LHCN-M2 (cell line): ENCODE measurements around the gene OSBPL3. TPM values are rescaled to one million over a fixed set of nuclear protein-coding genes. Genes with fewer than 3 reads are reported as not detected.
A peak's percentile ranks its signal among the peaks of the same experiment; 100 is the strongest.

Experiments
- DNase-seq: peaks from one replicate; pipeline ENCODE4 v3.0.0-alpha.2; 2012; ENCODE audit warnings: low read depth
- total RNA-seq: library from RNA; depleted of rRNA; stranded (reverse); fragments of >200 nt; gene quantifications from 2 replicates; pipeline ENCODE4 v1.2.3, GENCODE V29; 2014

OSBPL3 gene
- total RNA-seq, 1 experiment from 2014 or later, result 48.7 TPM

DNA sequence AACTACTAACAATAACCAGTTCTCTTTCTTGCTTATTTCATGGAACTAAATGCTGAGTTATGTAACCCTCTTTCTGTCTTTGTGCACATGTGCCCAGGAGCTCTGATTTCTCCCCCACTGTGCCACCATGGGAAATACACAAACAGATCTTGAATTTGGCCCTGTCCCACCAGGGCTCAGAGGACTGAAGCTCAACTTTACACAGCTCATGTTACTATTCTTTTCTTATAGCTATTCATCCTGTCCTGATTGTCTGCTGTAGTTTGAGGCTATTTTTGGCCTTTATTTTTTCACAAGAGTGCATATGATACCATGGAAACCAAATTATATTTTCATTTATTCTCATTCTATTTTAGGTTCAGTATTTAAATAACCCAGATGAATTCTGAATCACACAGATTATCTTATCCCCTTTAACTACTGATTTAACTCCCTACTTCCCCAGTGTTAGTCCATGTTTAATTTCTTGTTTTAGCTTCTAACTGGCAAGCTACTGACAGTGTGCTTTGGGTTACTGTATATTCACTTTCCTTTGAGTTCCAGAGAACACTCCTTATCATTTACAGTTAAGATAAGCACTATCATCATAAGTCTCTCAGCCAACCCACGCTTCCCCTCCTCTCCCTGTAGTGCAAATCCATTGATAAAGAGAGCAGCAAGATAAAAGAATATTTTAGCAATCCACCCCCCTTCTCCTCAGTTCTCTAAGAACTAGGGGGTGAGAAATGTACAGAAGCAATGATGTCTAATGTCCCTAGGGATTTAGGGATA lies 150.9 kb downstream of the OSBPL3 start:
- peak; percentile 57 for DNase-seq

DNA sequence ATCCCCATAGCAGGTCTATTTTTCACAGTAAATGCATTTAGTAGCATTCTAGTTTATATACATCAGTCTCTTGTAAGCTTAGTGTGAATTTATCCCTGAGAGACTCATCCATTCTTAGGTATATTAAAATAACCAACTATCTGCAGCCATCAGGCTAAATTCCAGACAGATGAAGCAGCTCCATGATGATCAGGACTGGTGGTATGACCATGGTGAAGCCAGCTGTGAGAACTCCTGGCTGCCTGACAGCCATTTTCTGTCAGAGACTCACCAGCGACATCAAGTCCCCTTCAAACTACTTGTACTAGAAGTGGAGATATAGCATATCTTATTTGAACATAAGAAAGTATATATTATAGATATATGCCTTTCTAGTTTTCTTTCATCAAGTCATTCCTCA lies 152.4 kb downstream of the OSBPL3 start:
- DNase-seq, result peak; percentile 48

GRCh38 chr7:24827027-24827426 lies 153.0 kb downstream of the OSBPL3 start:
- no peak for DNase-seq

GRCh38 chr7:24826662-24827020 lies 153.3 kb downstream of the OSBPL3 start:
- DNase-seq, result peak; percentile 64

GRCh38 chr7:24825931-24826661 lies 153.9 kb downstream of the OSBPL3 start:
- DNase-seq, result peak; percentile 84

DNA sequence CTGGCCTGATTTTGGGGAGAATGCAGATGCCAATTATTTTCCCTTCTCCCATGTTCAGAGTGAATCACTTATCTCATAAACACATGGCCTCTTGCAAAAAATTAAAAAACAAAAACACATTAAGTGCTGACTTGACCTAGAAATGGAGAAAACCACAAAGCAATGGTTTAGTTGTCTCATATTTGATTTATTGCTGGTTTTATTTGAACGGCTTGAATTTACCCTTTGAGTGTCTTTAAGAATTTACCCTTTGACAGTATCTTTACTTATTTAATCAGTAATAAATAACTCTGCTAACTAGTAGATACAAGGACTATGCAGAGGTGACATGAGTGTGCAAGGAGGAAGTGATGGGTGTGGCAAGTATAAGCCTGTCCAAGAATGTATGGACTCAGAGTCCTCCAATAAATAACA lies 154.6 kb downstream of the OSBPL3 start:
- peak; percentile 66 for DNase-seq

GRCh38 chr7:24824896-24825295 lies 155.1 kb downstream of the OSBPL3 start:
- DNase-seq, result peak; percentile 58

GRCh38 chr7:24824400-24824799 lies 155.6 kb downstream of the OSBPL3 start:
- DNase-seq, result no peak

DNA sequence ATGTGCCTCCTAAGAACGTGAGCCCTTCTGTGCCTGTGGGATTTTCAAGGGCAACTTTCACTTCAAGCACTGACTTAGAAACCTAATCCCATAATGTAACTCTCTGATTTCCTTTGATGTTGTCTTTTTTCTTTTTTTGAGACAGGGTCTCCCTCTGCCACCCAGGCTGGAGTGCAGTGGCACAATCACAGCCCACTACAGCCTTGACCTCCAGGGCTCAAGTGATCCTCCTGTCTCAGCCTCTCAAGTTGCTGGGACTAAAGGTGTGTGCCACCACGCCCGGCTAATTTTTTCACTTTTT lies 158.3 kb downstream of the OSBPL3 start:
- DNase-seq, result no peak

GRCh38 chr7:24821045-24821753 lies 158.8 kb downstream of the OSBPL3 start:
- peak; percentile 99 for DNase-seq

- peak; percentile 91 for DNase-seq
Observed at GRCh38 chr7:24820730-24821044, 159.3 kb downstream of the OSBPL3 start.

DNA sequence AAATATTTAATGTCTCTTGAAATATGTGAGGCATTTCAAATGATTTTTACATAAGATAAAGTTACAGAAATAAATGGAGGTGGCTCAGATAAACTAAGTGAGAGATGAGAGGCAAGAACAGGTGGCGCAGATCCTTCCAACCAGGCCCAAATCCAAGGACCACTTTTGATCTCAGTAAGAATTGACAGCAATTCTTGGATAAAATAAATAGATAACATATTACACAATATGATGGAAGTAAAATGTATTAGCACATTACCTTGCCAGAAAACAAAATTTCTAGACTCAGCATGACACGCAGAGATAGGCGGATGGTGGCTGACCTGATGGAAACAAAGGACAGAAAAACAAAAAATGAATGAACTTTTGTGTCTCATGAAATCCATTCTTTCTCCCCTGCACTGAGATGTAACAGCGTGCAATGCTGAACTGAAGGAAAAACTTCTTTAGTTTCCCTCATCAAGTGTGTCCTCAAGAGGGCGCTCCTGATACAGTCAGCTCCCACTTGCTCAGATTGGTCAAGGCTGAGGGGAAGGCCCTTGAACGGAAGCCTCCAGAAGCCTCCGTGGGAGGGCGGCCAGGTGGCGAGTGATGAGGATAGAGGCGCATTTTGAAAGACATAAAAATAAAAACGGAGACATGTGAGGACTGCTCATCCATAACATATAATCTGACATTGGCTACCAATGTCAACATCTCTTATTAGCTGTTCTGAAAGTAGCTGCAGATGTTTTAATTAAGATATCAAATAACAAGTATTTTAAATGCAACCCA lies 159.9 kb downstream of the OSBPL3 start:
- peak; percentile 93 for DNase-seq

DNA sequence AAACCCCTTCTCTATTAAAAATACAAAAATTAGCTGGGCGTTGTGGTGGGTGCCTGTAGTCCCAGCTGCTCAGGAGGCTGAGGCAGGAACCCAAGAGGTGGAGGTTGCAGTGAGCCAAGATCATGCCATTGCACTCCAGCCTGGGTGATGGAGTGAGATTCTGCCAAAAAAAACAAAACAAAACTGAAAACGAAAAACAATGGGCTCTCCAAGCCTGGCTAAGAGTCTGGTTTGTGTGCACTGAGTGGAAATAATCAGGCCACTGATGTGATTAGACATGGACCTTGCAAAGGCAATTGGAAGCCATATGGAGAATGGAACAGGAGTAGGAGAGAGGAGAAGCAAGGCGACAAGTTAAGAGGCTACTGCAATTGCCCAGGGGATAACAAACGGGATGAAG lies 162.6 kb downstream of the OSBPL3 start:
- DNase-seq, result no peak

DNA sequence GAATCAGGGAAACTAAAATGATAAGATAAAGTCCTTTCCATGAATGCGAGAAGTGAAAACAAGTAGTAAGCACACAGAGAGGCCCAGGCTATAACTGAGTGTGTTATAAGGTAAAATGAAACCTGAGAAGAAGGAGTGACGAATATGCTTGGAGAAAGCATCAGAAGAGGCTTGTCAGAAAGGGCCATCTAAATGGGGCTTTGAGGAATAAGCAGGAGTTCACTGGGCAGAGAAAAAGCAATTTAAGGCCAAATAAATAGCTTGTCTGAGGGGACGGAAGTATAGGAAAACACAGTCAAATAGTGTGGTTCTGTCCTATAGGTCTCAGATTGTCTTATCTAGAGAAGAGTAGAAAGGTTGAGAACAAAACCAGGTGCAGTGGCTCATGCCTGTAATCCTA lies 163.1 kb downstream of the OSBPL3 start:
- DNase-seq, result no peak

- DNase-seq, result peak; percentile 58
Observed at GRCh38 chr7:24812305-24812945, 167.6 kb downstream of the OSBPL3 start.

DNA sequence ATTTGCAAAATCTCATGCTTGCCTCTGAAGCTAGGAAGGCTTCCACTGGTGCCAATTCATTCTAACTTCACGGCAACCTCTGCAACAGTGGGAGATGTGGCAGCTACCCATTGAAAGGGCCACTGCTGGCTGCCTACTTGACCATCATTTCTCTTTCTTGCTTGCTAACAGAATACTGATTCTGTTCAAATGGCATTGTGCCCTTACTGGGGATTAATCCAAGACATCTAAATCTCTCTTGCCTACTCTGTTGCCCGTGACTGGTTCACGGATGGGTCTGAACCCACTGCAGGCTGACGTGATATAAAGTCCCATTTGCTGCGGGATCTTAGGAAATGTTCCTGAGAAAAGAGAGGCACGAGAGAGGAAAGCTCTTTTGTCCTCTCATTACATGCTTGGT lies 171.5 kb downstream of the OSBPL3 start:
- no peak for DNase-seq

DNA sequence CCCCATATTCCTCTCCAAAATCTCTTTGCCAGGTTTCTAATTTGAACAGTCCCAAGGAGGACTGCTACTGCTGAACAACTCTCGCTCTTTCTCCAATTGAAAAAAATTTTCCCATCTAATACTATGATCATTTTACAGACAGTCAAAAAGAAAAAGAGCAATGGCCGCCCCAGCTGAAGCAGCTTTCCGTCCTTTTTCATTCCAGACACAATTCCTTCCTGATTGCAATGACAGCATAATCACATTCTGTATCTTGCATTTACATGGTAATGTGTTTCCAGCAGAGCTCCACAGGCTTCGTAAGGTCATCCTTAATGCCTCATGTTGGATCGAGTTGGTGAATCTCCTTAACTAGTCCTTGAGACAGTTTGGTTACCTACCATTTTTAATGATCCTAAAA lies 177.7 kb downstream of the OSBPL3 start:
- no peak for DNase-seq

DNA sequence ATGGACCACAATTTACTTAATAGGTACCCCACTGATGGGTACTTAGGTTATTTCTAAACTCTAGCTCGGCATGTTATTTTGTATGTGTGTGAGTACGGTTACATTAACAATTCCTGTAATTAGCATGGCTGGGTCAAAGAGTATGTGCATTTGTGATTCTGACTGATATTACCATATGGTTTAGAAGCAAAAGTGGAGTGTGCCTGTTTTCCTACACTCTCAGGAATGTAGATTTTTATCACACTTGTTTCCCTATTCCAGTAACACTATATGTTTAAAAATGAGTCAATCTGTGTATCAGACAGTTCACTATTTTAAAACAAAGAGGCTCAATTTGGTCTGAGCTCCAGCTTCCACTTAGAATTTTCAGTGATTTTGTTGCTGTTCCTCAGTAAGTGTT lies 178.1 kb downstream of the OSBPL3 start:
- no peak for DNase-seq

GRCh38 chr7:24800667-24801066 lies 179.3 kb downstream of the OSBPL3 start:
- DNase-seq, result no peak

- DNase-seq, result no peak
Observed at GRCh38 chr7:24800073-24800472, 179.9 kb downstream of the OSBPL3 start.

GRCh38 chr7:24799506-24799905 lies 180.5 kb downstream of the OSBPL3 start:
- DNase-seq, result no peak

GRCh38 chr7:24798261-24798660 lies 181.7 kb downstream of the OSBPL3 start:
- DNase-seq, result no peak
